Measurements from ENCODE around the gene TSPOAP1. TPM values are rescaled to one million over a fixed set of nuclear protein-coding genes. Genes with fewer than 3 reads are reported as not detected.

The TSPOAP1 gene
- polyA plus RNA-seq, 1 of the 3 experiments (the other 2 are of a cell fraction), result 0.79 TPM

GRCh38 chr17:58325289-58325726 is 3.3 kb downstream of the TSPOAP1 start:
- Histone ChIP-seq H4K20me1 (ENCODE audit: insufficient read depth) (no peaks in the 10 kb centered on the region), H2AFZ (ENCODE audit: low read depth) (no peak overlapping the region), H3K27ac (ENCODE audit: low read depth in 2 of 2, low read length in 1 of 2) (no peak overlapping the region), H3F3A (replicated peaks; ENCODE audit: insufficient read depth) (no peaks in the 10 kb centered on the region), H3K27me3 (ENCODE audit: insufficient read depth) (peaks cover 21% of the 10 kb centered on the region; the same call in 1 of the 2 replicates), H3K9ac (no peak overlapping the region), H3K4me2 (no peak overlapping the region), H3K4me1 (ENCODE audit: control insufficient read depth in 1 of 2, insufficient read depth in 2 of 2, low read depth in 1 of 2, low read length in 1 of 2) (peaks cover 0 to 40% of the 10 kb centered on the region in 2 experiments; a peak in 1 of 4 replicates), H3K4me3 (ENCODE audit: low read depth in 2 of 2, low read length in 1 of 2) (no peak overlapping the region), H3K79me2 (ENCODE audit: insufficient read depth) (no peaks in the 10 kb centered on the region), H3K9me3 (no peaks in the 10 kb centered on the region), H3K9me2 (no peaks in the 10 kb centered on the region), H3K36me3 (replicated peaks in 1 of 2; ENCODE audit: control insufficient read depth in 1 of 2, insufficient read depth in 2 of 2, low read length in 1 of 2) (no peaks in the 10 kb centered on the region)
- peak; percentile 75 for DNase-seq
- ChIA-PET CTCF (interaction anchor here (0.9 to 2.0 kb wide), 4 partner anchors 8 to 76 kb away, joined by 3 to 7 read pairs (median 6); partner anchors contain the start of gene SUPT4H1), POLR2A (interaction anchor here (1.1 to 5.8 kb wide), 2 partner anchors 11 to 26 kb away, joined by 4 to 57 read pairs; partner anchors contain the start of gene SUPT4H1)
- WGBS (ENCODE audit: low lambda C conversion rate), result 91% methylated on average over 11 of the region's 11 CpGs
- TF ChIP-seq SIN3A (IDR thresholded peaks at IDR 0.05; ENCODE audit: borderline replicate concordance, low read depth, low read length), result no peak
- TF ChIP-seq TEAD4 (IDR thresholded peaks at IDR 0.05; ENCODE audit: borderline replicate concordance, insufficient read depth), result no peak
- TF ChIP-seq CHD2 (IDR thresholded peaks at IDR 0.05; ENCODE audit: low read length, partially characterized antibody), result no peak
- TF ChIP-seq MAX (IDR thresholded peaks at IDR 0.05; ENCODE audit: low read depth), result no peak
- TF ChIP-seq MEF2A (IDR thresholded peaks at IDR 0.05; ENCODE audit: borderline replicate concordance, low read depth), result no peak
- no peak for TF ChIP-seq NRF1 (IDR thresholded peaks at IDR 0.05; ENCODE audit: low read depth, low read length)
- TF ChIP-seq REST (IDR thresholded peaks at IDR 0.05; ENCODE audit: low read depth, low read length), result no peak
- TF ChIP-seq GATA2 (CRISPR knock-in tag; IDR thresholded peaks at IDR 0.05), result no peak
- TF ChIP-seq RFX5 (IDR thresholded peaks at IDR 0.05; ENCODE audit: low read length), result no peak
- no peak for TF ChIP-seq JUND (IDR thresholded peaks at IDR 0.05)
- TF ChIP-seq RCOR1 (IDR thresholded peaks at IDR 0.05; ENCODE audit: low read length), result no peak

Data from SK-N-SH (cell line).